Body of pancreas (tissue), 4 donors: Measurements from ENCODE around the gene CTSF. TPM values are rescaled to one million over a fixed set of nuclear protein-coding genes. Genes with fewer than 3 reads are reported as not detected.

Experiments used
- ATAC-seq: fragments of 150-250 bp; one replicate; pipeline ENCODE4 v1.9.1; 2016
- DNase-seq, 4 donors: peaks; one replicate each; pipeline ENCODE4 v3.0.0-alpha.2; 2019
- H3K27ac ChIP-seq, 4 donors: fragments of 200-600 bp; sonication (generic); 1 replicate in 3 of 4; 2 replicates in 1 of 4; pipeline versions ENCODE4 v1.5.1 to v1.6.1; 2016 to 2019; ENCODE audit warnings: mild to moderate bottlenecking in 1 of 4, mixed read lengths in 1 of 4, moderate library complexity in 1 of 4
- H3K27me3 ChIP-seq, 2 donors: fragments of 200-600 bp; sonication (generic); one replicate each; pipeline ENCODE4 v1.6.0; 2016; ENCODE audit warnings: mild to moderate bottlenecking in 1 of 2
- H3K36me3 ChIP-seq, 2 donors: fragments of 200-600 bp; sonication (generic); replicated peaks in 1 of 2; 2 replicates each; pipeline ENCODE4 v1.5.1; 2016; ENCODE audit warnings: low read depth in 2 of 2; ENCODE audit not compliant: insufficient read depth in 1 of 2
- H3K4me1 ChIP-seq: fragments of 200-600 bp; sonication (generic); one replicate; pipeline ENCODE4 v1.6.0; 2016
- H3K4me3 ChIP-seq, 2 donors: fragments of 200-600 bp; sonication (generic); 1 replicate in 1 of 2; 2 replicates in 1 of 2; pipeline ENCODE4 v1.5.1; 2016 to 2019
- H3K9me3 ChIP-seq, 3 donors: fragments of 200-600 bp; sonication (generic); 1 replicate in 2 of 3; 2 replicates in 1 of 3; pipeline ENCODE4 v1.5.1; 2016
- CTCF ChIP-seq, 7 experiments: fragments of 450-650 bp in 4 of 7; fragments of 200-600 bp in 3 of 7; sonication (generic) in 3 of 7; IDR thresholded peaks; one replicate each; pipeline ENCODE4 v1.5.1; 2016 to 2019; ENCODE audit warnings: antibody characterized with exemption in 7 of 7
- POLR2A ChIP-seq, 3 donors: fragments of 450-650 bp; IDR thresholded peaks; one replicate each; pipeline ENCODE4 v1.6.1; 2016; ENCODE audit warnings: antibody characterized with exemption in 3 of 3, mild to moderate bottlenecking in 2 of 3
- WGBS, 2 donors: methylation state at CpG; one replicate each; pipeline ENCODE4 v1.1.5; 2017; 5-methylcytosine and 5-hydroxymethylcytosine counted together
- intact Hi-C: fragments of 100-400 bp; cut with DNase I; formaldehyde crosslinking; loops from one replicate; pipeline ENCODE4 v1.15.1; 2023
- small RNA-seq: library from RNA; depleted of rRNA; stranded (forward); fragments of <200 nt; gene quantifications from one replicate; pipeline ENCODE3, GENCODE V24; 2016
- total RNA-seq, 2 donors: library from RNA; depleted of rRNA; stranded (reverse); fragments of >200 nt; gene quantifications; one replicate each; pipeline ENCODE4 v1.1.0, GENCODE V29; 2016

Gene CTSF
- total RNA-seq, 2 donors from 2014 or later, result 55.8 to 61.3 TPM

DNA sequence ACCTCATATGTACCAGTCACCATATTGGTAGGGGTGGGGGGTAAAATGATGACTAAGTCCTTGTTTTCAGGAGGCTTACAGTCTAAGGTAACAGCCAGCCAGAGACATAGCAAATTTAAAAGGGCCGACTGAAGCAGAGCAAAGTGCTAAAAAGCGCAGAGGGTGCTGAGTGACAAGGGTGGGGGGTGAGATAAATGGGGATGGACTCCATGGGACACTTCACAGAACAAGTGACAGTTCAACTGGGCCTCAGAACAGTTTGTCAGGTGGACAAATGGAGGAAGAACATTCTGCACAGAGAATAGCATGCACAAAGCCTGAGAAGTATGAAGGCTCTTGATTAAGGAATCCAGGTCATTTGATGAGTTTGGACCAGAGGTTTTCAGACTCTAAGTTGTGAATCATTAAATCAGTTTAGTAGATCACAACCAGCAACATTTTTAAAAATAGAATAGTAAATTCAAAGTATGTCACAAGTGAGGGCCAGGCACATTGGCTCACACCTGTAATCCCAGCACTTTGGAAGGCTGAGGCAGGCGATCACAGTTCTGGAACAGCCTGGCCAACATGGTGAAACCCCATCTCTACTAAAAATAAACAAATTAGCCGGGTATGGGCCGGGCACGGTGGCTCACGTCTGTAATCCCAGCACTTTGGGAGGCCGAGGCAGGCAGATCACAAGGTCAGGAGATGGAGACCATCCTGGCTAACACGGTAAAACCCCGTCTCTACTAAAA is 43.9 kb downstream of the CTSF start:
- no peak for TF ChIP-seq CTCF (IDR thresholded peaks at IDR 0.05)
- H3K27ac ChIP-seq, result no peak overlapping the region
- H3K27me3 ChIP-seq, result no peaks in the 10 kb centered on the region
- WGBS, 2 donors, result 92 to 94% methylated on average over 10 of the region's 10 CpGs
- H3K9me3 ChIP-seq, result no peaks in the 10 kb centered on the region
- no peak for DNase-seq
- ATAC-seq, result no peak
- no peak overlapping the region for H3K4me3 ChIP-seq
- intact Hi-C loops, result no loop called here
- H3K4me1 ChIP-seq, result no peaks in the 10 kb centered on the region
- peaks cover 0 to 23% of the 10 kb centered on the region in 2 donors for H3K36me3 ChIP-seq

DNA sequence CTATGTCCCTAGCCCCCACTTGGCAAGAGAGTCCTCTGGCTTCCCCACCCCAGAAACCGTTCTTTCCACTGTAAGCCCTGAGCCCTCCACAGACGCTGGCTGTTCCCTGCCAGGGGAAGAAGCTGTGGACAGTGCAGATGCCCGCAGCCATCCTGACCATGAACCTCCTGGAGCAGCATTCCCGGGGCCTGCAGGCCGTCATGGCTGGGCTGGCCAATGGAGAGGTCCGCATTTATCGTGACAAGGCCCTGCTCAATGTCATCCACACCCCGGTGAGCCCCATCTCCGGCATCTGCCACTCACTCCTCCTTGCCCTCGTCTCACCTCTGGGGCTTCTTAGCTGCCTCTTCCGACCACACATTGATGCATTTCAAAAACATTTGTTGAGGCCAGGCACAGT is 44.8 kb downstream of the CTSF start:
- intact Hi-C loops, result no loop called here
- H3K4me3 ChIP-seq, result no peak overlapping the region
- no peak for ATAC-seq
- TF ChIP-seq POLR2A (IDR thresholded peaks at IDR 0.05), result no peak
- TF ChIP-seq CTCF (IDR thresholded peaks at IDR 0.05), result no peak
- no peaks in the 10 kb centered on the region for H3K9me3 ChIP-seq
- peaks cover 0 to 25% of the 10 kb centered on the region in 2 donors for H3K36me3 ChIP-seq
- H3K27ac ChIP-seq, result no peak overlapping the region
- no peak for DNase-seq
- no peaks in the 10 kb centered on the region for H3K4me1 ChIP-seq
- no peaks in the 10 kb centered on the region for H3K27me3 ChIP-seq
- WGBS, 2 donors, result 90 to 95% methylated on average over 2 to 11 of the region's 11 CpGs

Small RNA genes lying within 50 kb of the gene (small RNA-seq; reads per million reads assigned to genes)
- gene RNU4-39P, result not detected

Other genes starting within 250 kb of the CTSF start
- gene RIN1, start 232.2 kb downstream of the CTSF start, total RNA-seq, result 10 to 100 TPM in 1 of 2 donors, under 1 TPM in 1; 0.99 to 11.4 TPM
- 10 to 100 TPM; 19.4 to 23.1 TPM for gene BRMS1, start 223.5 kb downstream of the CTSF start, total RNA-seq
- 10 to 100 TPM; 17.8 to 20.8 TPM for gene B4GAT1, start 221.0 kb downstream of the CTSF start, total RNA-seq
- 10 to 100 TPM in 1 of 2 donors, 1 to 10 TPM in 1; 5.4 to 14.2 TPM for gene SLC29A2, start 196.8 kb downstream of the CTSF start, total RNA-seq
- gene NPAS4, start 147.6 kb downstream of the CTSF start, total RNA-seq, result not detected
- gene MRPL11, start 129.8 kb downstream of the CTSF start, total RNA-seq, result 10 to 100 TPM; 20.8 to 22.1 TPM
- gene PELI3, start 101.7 kb downstream of the CTSF start, total RNA-seq, result 10 to 100 TPM in 1 of 2 donors, 1 to 10 TPM in 1; 7.6 to 10.9 TPM
- gene DPP3, start 88.2 kb downstream of the CTSF start, total RNA-seq, result 10 to 100 TPM; 15.8 to 52.4 TPM
- gene BBS1, start 58.0 kb downstream of the CTSF start, total RNA-seq, result 10 to 100 TPM; 49.0 to 58.0 TPM
- gene ZDHHC24, start 22.6 kb downstream of the CTSF start, total RNA-seq, result 10 to 100 TPM; 15.8 to 22.3 TPM
- gene ACTN3, start 21.7 kb downstream of the CTSF start, total RNA-seq, result not detected
- gene CCDC87, start 24.5 kb upstream of the CTSF start, total RNA-seq, result under 1 TPM in 1 of 2 donors, not detected in 1; under 0.01 TPM
- 10 to 100 TPM; 26.5 to 33.9 TPM for gene CCS, start 24.6 kb upstream of the CTSF start, total RNA-seq
- 10 to 100 TPM; 29.8 to 37.6 TPM for gene RBM14, start 48.0 kb upstream of the CTSF start, total RNA-seq
- gene RBM4, start 70.1 kb upstream of the CTSF start, total RNA-seq, result 10 to 100 TPM; 44.2 to 71.1 TPM
- 10 to 100 TPM; 13.2 to 22.6 TPM for gene RBM4B, start 109.3 kb upstream of the CTSF start, total RNA-seq
- gene SPTBN2, start 160.6 kb upstream of the CTSF start, total RNA-seq, result 10 to 100 TPM; 40.0 to 52.1 TPM